Measurements from ENCODE around the gene GLCCI1.

GLCCI1 gene

DNA sequence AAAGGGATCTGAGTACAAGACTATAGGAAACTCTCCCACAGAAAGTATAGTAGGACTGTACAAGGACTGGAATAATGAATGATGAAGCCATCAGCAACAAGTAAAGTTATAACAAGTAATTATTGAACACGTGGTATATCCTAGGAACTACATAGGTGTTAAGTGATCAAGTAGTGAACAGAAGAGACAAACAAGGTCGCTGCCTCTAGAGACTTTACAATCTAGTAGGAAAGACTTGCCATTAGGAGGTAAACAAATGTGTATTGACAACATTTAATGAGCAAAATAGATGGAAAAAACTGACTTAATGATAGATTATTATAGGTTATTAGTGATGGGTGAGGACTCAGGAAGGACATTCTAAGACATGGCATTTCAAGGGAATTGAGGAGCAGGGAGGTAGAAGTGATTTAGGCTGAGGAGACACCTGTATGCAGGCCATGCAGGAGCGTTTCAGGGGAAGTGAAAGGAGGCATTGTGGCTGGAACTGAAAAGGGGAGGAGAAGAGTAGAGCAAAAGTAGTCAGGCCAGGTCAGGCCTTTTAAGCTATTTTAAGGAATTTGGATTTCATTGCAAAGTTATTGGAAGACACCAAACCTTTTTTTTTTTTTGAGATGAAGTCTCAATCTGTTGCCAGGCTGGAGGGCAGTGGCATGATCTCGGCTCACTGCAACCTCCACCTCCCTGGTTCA, 8.5 kb upstream of the GLCCI1 start:
- DNase-seq: no peak

DNA sequence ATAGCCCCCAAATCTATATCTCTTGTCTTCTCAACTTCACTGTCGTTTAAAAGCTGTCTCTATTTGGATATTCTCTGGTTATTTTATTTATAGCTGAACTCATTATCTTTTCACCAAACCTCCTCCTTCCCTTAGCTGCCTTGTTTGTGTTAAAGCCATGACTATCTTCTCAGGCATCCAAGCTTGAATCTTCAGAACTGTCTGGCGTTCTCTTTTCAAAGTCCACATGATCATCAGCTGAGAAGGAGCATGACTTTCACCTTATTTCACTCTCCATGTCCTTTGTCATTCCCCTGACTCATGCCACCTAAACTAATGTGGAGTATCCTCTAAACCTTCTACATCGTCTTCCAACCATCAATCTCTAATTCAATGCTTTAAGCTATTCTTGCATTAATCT, 5.7 kb upstream of the GLCCI1 start:
- DNase-seq: no peak

DNA sequence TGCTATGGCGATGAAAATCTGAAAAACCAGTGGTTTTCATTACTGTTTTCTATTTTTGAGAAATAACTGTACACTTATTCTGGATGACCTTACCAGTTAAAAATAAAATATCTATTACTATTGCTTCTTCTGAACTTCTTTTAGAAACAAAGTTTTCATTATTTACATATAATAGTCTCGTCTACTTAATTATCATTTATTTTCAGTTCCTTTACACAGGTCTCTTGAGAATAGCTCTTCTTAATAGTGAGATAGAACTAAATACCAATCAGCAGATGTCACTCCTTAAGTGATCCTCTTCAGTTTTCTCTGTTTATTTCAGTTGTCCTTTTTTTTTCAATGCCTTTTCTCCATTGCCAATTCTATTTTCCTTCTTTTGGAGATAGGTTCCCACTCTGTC, 4.3 kb upstream of the GLCCI1 start:
- no peak for DNase-seq

DNA sequence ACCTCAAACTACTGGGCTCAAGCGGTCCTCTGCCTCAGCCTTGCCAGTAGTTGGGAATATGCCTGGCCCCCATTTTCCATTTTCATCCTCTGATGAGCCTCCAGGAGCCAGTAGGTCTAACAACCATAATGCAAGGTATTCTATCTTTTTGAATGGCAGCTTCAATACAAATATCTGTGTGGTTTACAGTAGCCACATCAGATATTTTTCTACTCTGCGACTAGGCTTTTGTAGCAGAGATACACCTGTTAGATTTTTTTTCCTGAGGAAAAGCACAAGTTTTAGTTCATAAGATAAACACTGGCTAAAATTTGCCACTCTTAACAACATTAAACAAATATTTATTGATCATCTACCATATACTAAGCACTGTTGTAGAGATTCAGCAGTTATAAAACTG, 3.9 kb upstream of the GLCCI1 start:
- DNase-seq: no peak

GRCh38 chr7:7965301-7965700, 3.3 kb upstream of the GLCCI1 start:
- DNase-seq: no peak

- DNase-seq: no peak
These were observed 2.4 kb upstream of the GLCCI1 start for GRCh38 chr7:7966141-7966734.

GRCh38 chr7:7967886-7968543, 581 bp upstream of the GLCCI1 start:
- peak; percentile 84 for DNase-seq

DNA sequence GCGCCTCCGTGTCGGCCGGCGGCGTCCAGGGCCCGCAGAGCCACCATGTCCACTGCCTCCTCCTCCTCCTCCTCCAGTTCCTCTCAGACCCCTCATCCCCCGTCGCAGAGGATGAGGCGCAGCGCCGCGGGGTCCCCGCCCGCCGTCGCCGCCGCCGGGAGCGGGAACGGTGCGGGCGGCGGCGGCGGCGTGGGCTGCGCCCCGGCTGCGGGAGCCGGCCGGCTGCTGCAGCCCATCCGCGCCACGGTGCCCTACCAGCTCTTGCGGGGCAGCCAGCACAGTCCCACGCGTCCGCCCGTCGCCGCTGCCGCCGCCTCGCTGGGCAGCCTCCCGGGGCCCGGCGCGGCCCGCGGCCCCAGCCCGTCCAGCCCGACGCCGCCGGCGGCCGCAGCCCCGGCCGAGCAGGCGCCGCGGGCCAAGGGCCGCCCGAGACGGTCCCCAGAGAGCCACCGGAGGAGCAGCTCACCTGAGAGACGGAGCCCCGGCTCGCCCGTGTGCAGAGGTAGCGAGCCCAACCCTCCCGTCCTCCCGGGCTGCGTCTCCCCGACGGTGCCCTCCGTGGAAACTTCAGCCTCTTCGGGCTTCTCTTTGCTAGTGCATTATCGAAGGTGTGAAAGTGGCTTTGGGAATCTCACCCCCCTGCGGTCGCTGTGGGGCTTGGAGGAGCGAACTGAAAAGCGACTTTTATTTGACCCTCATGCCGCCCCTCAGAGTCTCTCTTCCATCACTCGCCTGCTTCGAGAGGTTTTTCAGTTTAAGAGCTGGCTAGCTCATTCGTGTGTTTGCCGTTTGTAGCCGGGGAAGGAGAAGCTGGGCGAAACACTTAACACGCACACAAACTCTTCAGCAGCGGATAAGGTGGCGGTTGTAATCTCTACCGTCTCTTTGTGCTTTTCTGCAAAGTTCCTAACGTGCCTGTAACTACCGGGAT, 975 bp downstream of the GLCCI1 start:
- DNase-seq: peak; percentile 86

DNA sequence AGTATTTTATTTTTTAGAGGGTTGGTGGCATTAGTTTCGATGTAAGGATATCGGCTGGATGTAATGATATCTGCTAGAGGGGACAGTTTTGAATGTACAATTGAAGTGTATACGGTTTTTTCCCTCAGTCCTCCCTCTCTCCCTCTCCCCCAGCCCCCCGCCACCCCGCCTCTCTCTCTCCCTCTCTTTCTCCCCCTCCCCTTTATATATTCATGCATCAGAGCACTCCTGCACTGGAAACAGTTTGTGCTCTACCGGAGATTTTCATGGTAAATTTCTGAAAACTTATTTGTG, 1.6 kb downstream of the GLCCI1 start:
- DNase-seq: no peak

DNA sequence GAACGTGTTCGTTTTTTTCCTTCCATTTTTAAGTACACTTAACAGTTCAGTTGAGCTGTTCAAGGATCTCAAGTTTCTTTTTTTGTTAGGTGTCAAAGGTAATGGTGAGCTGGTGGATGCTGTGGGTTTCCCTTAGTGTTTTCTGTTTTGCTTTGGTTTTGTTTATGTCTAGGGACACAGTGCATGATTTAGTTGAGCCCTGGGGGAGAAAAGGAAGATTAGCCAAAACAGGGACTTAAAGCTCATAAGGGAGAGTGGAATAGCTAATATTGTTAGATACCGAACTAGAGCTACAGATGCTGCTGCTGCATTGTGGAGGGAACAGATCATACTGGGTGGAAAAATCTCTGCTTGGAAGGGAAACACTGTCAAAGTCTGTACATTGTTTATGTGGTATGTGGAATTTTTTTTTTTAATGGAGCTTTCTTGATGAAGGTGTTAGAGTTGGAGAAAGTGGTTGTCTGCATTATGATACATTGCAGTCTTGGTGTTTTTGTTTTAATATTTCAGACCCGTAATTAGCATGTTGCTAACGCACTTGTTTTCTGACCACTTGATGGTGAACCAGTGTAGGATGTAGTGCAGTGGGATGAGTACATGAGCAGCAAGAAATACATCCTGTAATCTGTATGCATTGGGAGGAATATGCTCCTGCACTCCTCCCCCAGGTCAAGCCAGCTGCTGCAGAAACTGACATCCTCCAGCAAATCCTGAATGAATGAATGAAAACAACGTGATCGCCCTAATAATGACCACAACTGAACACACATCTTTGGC, 2.1 kb downstream of the GLCCI1 start:
- peak; percentile 53 for DNase-seq

- peak; percentile 15 for DNase-seq
These were observed 2.9 kb downstream of the GLCCI1 start for GRCh38 chr7:7971308-7972040.

DNA sequence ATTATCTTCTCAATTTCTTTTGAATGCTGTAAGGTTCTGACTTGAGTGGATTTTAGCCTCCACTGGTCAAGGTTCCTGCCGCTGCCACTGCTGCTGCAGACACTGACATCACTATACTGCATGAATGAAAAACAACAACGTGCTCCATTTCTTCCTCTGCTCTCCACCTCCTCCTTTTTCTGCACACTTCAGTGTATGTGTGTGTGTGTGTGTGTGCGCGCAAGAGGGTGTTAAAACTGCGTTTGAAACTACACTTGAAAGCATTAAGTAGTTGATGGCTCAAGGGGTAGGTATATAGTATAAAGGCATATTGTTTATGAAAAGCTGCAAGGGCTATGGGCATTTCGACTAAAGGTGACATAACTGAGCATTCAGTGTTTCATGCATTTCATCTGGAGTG, 3.5 kb downstream of the GLCCI1 start:
- DNase-seq: peak; percentile 19

GRCh38 chr7:7972922-7973594, 4.5 kb downstream of the GLCCI1 start:
- no peak for DNase-seq

- DNase-seq: no peak
These were observed 8.1 kb downstream of the GLCCI1 start for GRCh38 chr7:7976677-7977076.

- DNase-seq: no peak
These were observed 9.2 kb downstream of the GLCCI1 start for GRCh38 chr7:7977774-7978173.

- DNase-seq: no peak
These were observed 10.3 kb downstream of the GLCCI1 start for GRCh38 chr7:7978860-7979259.

- no peak for DNase-seq
These were observed 11.0 kb downstream of the GLCCI1 start for GRCh38 chr7:7979558-7979957.

- no peak for DNase-seq
These were observed 11.5 kb downstream of the GLCCI1 start for GRCh38 chr7:7980134-7980533.

- no peak for DNase-seq
These were observed 14.3 kb downstream of the GLCCI1 start for GRCh38 chr7:7982904-7983303.

GRCh38 chr7:7984424-7984823, 15.8 kb downstream of the GLCCI1 start:
- no peak for DNase-seq

DNA sequence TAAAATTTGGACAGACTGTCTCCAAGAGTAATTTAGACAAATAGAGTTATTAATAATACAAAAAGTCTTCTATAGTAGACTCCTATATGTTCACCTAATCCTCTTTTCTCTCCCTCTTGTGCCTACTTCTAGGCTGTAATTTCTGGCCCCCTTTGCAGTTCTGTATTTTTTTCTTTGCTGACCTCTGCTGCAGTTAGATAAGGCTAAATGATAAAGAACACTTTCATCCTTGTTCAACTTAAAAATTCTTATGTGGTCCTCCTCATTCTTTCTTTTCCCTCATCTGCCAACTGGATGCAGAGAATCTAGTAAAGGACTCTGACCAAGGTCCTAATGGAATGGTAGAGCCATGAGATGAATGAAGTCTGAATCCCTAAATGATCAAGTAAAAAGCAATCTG, 20.1 kb downstream of the GLCCI1 start:
- no peak for DNase-seq
